Peyer's patch (tissue), 4 donors: ENCODE measurements around the gene IQSEC3. TPM values are rescaled to one million over a fixed set of nuclear protein-coding genes. Genes with fewer than 3 reads are reported as not detected.

Experiments used
- DNase-seq, 3 donors: peaks; one replicate each; pipeline ENCODE4 v3.0.0-alpha.2; 2017 to 2019
- H3K27ac ChIP-seq, 4 donors: fragments of 200-600 bp; sonication (generic); one replicate each; pipeline ENCODE4 v1.5.1; 2016 to 2019
- H3K27me3 ChIP-seq, 2 donors: fragments of 200-600 bp; sonication (generic); one replicate each; pipeline ENCODE4 v1.5.1; 2019
- H3K36me3 ChIP-seq, 3 donors: fragments of 200-600 bp; sonication (generic); one replicate each; pipeline ENCODE4 v1.5.1; 2016 to 2019
- H3K4me1 ChIP-seq, 4 donors: fragments of 200-600 bp; sonication (generic); one replicate each; pipeline ENCODE4 v1.5.1; 2016 to 2019
- H3K4me3 ChIP-seq, 4 donors: fragments of 200-600 bp; sonication (generic); 1 replicate in 3 of 4; 2 replicates in 1 of 4; pipeline ENCODE4 v1.5.1; 2016 to 2019; ENCODE audit warnings: mild to moderate bottlenecking in 1 of 4
- H3K9me3 ChIP-seq, 4 donors: fragments of 200-600 bp; sonication (generic); one replicate each; pipeline ENCODE4 v1.5.1; 2016 to 2019; ENCODE audit warnings: mild to moderate bottlenecking in 1 of 4
- CTCF ChIP-seq, 6 experiments: fragments of 450-650 bp in 4 of 6; fragments of 200-600 bp in 2 of 6; sonication (generic) in 1 of 6; IDR thresholded peaks; one replicate each; pipeline ENCODE4 v1.5.1; 2017 to 2019; ENCODE audit warnings: antibody characterized with exemption in 6 of 6, mild to moderate bottlenecking in 3 of 6, moderate library complexity in 1 of 6
- POLR2A ChIP-seq, 2 donors: fragments of 450-650 bp; IDR thresholded peaks; one replicate each; pipeline ENCODE4 v1.5.1; 2017; ENCODE audit warnings: antibody characterized with exemption in 2 of 2, mild to moderate bottlenecking in 2 of 2, moderate library complexity in 2 of 2
- total RNA-seq, 4 donors: library from RNA; depleted of rRNA; stranded (reverse); fragments of >200 nt; gene quantifications; one replicate each; pipeline ENCODE4 v1.1.0, GENCODE V29; 2016

The IQSEC3 gene
- total RNA-seq, 4 donors from 2014 or later: 0.35 to 3.3 (median 0.58) TPM

GRCh38 chr12:224330-224729, 157.8 kb downstream of the IQSEC3 start:
- no peak overlapping the region for H3K27ac ChIP-seq
- no peak overlapping the region for H3K4me3 ChIP-seq
- no peaks in the 10 kb centered on the region for H3K27me3 ChIP-seq
- H3K4me1 ChIP-seq: no peaks in the 10 kb centered on the region
- no peaks in the 10 kb centered on the region for H3K36me3 ChIP-seq
- DNase-seq: no peak
- H3K9me3 ChIP-seq: no peaks in the 10 kb centered on the region
- TF ChIP-seq CTCF (IDR thresholded peaks at IDR 0.05) (no peak), POLR2A (IDR thresholded peaks at IDR 0.05) (no peak)

GRCh38 chr12:225012-225411, 158.4 kb downstream of the IQSEC3 start:
- no peaks in the 10 kb centered on the region for H3K27me3 ChIP-seq
- no peak overlapping the region for H3K4me3 ChIP-seq
- TF ChIP-seq POLR2A (IDR thresholded peaks at IDR 0.05) (no peak), CTCF (IDR thresholded peaks at IDR 0.05) (no peak)
- no peaks in the 10 kb centered on the region for H3K9me3 ChIP-seq
- no peak for DNase-seq
- H3K27ac ChIP-seq: no peak overlapping the region
- H3K36me3 ChIP-seq: no peaks in the 10 kb centered on the region
- H3K4me1 ChIP-seq: no peaks in the 10 kb centered on the region

GRCh38 chr12:226401-226800, 159.8 kb downstream of the IQSEC3 start:
- DNase-seq: no peak
- Histone ChIP-seq H3K9me3 (no peaks in the 10 kb centered on the region), H3K4me1 (no peaks in the 10 kb centered on the region), H3K4me3 (no peak overlapping the region), H3K27ac (no peak overlapping the region), H3K36me3 (no peaks in the 10 kb centered on the region), H3K27me3 (no peaks in the 10 kb centered on the region)
- TF ChIP-seq POLR2A (IDR thresholded peaks at IDR 0.05): no peak
- no peak for TF ChIP-seq CTCF (IDR thresholded peaks at IDR 0.05)

- TF ChIP-seq POLR2A (IDR thresholded peaks at IDR 0.05): no peak
- no peak for TF ChIP-seq CTCF (IDR thresholded peaks at IDR 0.05)
- no peaks in the 10 kb centered on the region for H3K36me3 ChIP-seq
- no peak for DNase-seq
- no peak overlapping the region for H3K27ac ChIP-seq
- H3K27me3 ChIP-seq: no peaks in the 10 kb centered on the region
- H3K9me3 ChIP-seq: no peaks in the 10 kb centered on the region
- H3K4me1 ChIP-seq: no peaks in the 10 kb centered on the region
- no peak overlapping the region for H3K4me3 ChIP-seq
Observed at GRCh38 chr12:227286-227915, 160.8 kb downstream of the IQSEC3 start.

Other genes starting within 250 kb of the IQSEC3 start
- 1 to 10 TPM in 2 of 4 donors, not detected in 2; 1.7 to 7.9 TPM for gene SLC6A12, start 147.4 kb downstream of the IQSEC3 start, total RNA-seq
- 1 to 10 TPM in 2 of 4 donors, under 1 TPM in 1, not detected in 1; 0.80 to 4.9 (median 1.7) TPM for gene SLC6A13, start 196.1 kb downstream of the IQSEC3 start, total RNA-seq